Stimulated activated CD4-positive, alpha-beta T cell treated with anti-CD3 and anti-CD28 coated beads, TNF-alpha, amount 100 ng/mL, for 1 hour (primary cell): Measurements from ENCODE around the gene PPP2CA.
"Not testable (repeated sequence)": the region's sequence is repeated elsewhere in the genome, so short reads cannot be mapped to it uniquely, and the experiment has no call there.

Experiments
- DNase-seq, 3 donors: peaks; one replicate each; pipeline ENCODE4 v3.0.0-alpha.2; 2020; ENCODE audit warnings: low read depth in 3 of 3, low spot score in 1 of 3

Gene PPP2CA

DNA sequence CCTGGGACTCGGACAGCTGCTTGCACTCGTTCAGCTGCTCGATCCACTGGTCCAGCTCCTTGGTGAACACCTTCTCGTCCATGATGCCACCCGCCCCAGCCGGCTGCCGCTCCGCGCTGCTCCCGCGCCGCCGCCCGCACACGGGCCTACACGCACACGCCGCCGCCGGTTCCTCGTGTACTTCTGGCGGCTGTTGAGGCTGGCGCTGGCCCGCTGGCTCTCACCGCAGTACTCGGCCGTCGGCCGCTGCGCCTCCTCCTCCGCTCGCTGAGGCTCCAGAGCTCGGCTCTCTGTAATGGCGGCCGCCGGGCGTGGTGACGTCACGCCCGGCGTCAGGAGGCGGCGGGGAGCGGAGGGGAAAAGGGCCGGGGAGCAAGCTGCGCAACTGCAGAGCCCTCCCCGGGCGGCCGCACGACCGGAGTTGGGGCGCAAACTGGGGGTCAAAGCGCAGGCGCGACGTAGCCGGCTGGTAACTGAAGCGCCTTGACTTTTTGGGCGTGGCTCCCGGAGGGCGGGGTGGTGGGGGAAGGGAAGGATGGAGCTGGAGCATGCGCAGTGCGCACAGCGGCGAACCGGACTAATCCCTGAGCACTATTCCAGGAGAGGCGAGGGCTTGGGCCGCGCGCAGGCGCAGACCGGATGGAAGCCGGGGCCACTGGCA lies at the start of gene PPP2CA:
PPP2CA (minus strand) TSS at position 294 of the 661 bp plus-strand sequence; CDS start at position 82, 212 bp downstream.
- peak; percentile 98 to 99 (median 99) for DNase-seq

DNA sequence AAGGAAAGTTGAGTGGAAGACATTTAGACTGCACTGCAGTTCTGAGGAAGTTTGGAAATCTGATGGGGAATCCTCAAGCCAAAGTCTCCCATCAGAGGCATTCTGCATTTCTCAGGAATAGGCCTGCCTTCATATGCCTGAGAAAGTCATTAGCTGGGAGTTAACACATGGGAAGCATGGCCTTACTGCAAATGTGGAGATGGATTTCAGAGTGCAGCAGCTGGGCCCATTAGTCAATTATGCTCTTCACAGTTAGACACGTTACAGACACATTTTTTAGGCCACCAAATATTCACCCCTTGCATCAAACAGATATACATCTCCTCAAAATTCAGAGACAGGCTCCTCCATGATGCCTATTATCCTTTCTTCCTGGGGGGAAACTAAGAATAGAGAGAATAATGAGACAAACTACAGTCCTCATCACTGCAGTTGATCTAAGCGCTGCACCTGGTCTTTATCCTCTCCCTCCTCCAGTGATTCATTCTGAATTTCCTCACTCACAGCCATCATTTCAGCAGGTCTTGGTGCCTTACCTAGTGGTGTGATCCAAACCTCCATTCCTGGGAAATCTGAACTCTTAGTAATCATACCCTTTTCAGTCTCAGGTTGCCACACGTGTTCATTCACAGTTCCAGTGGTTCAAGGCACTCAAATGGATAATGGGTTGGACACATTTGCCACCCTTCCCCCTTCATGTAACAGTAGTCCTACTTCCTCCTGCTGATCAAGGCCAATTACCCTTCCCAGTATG lies 47.9 kb upstream of the PPP2CA start:
- DNase-seq = no peak

DNA sequence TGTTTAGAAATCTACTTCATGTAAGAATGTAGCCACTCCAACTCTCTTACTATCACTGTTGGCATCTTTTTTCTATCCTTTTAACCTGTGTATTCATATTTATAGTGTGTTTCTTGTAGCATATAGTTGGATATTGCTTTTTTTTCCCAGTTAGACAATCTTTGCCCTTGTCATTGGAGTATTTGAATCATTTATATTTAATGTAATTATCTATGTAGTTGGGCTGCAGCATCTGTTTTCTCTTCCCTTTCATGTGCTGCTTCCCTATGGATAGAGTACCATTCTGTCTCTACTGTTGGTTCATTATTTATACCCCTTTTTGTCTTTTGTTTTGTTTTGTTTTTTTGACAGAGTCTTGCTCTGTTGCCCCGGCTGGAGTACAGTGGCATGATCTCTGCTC lies 45.2 kb upstream of the PPP2CA start:
- no peak for DNase-seq

DNA sequence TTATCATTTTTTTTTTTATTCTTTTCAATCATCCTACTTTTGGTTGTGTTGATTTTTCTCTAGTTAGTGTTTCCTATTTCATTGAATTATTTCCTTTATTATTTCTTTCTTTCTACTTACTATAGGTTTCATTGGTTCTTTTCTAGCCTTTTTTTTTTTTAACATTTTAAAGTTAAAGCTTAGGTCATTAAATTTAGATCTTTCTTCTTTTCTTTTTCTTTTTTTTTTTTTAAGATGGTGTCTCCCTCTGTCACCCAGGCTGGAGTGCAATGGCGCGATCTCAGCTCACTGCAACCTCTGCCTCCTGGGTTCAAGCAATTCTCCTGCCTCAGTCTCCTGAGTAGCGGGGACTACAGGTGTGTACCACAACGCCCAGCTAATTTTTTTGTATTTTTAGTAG lies 43.0 kb upstream of the PPP2CA start:
- DNase-seq = no peak

DNA sequence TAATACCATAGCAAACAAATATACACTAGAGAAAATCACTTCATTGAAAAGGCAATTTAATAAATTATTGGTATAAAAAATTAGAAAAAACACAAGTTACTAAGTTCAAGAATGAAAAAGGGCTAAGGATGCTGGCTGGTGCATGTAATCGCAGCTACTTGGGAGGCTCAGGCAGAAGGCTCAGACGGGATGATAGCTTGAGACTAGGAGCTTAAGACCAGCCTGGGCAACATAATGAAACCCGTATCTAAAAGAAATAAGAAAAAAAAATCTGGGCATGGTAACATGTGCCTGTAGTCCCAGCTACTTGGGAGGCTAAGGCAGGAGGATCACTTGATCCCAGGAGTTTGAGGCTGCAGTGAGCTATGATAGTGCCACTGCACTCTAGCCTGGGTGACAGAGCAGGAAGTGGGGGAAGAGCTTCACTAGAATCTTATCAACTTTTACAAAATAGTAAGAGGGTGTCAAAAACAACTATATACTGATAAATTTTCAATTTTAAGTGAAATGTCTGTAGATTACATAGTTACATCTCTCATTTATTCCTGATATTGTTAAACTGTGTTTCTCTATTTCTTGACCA lies 42.2 kb upstream of the PPP2CA start:
- DNase-seq = no peak

DNA sequence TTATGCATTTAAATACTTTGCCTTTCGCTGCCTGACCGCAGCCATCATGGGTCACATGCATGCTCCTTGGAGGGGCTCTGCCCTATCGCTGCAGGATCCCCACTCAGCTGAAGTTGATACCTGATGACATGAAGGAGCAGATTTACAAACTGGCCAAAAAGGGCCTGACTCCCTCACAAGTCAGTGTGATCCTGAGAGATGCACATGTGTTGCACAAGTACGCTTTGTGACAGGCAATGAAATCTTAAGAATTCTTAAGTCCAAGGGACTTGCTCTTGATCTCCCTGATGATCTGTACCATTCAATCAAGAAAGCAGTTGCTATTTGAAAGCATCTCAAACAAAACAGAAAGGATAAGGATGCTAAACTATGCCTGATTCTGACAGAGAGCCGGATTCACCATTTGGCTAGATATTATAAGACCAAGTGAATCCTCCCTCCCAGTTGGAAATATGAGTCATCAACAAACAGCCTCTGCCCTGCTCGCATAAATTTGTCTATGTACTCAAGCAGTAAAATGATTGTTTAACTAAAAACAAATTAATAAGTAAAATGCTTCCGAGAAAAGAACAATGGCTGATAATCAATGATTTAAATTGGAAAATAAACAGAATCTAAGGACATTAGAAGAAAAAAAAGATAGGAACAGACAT lies 41.6 kb upstream of the PPP2CA start:
- no peak for DNase-seq

DNA sequence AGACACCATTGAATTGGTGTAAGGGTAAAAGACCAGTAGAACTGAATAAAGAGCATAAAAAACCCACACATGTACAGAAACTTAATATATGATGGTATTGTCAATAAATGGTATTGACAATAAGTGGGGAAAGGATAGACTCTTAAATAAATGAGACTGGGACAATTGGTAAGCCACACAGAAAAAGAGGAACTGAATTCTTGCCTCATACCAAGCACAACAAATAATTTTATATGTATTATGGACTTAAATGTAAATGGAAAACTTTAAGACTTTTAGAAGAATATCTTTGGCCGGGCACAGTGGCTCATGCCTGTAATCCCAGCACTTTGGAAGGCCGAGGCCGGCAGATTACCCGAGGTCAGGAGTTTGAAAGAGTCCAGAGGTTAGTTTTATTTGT lies 37.9 kb upstream of the PPP2CA start:
- DNase-seq = no peak

DNA sequence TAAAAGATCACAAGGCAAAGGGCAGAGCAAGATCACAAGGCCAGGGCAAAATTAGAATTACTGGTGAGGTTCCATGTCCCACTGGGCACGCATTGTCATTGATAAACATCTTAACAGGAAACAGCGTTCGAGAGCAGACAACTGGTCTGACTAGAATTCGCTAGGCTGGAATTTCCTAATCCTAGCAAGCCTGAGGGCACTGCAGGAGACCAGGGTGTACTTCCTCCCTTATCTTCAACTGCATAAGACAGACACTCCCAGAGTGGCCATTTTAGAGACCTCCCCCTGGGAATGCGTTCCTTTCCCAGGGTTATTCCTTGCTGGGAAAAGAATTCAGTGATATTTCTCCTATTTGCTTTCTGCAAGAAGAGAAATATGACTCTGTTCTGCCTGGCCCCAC lies 36.8 kb upstream of the PPP2CA start:
- not testable (repeated sequence) for DNase-seq

DNA sequence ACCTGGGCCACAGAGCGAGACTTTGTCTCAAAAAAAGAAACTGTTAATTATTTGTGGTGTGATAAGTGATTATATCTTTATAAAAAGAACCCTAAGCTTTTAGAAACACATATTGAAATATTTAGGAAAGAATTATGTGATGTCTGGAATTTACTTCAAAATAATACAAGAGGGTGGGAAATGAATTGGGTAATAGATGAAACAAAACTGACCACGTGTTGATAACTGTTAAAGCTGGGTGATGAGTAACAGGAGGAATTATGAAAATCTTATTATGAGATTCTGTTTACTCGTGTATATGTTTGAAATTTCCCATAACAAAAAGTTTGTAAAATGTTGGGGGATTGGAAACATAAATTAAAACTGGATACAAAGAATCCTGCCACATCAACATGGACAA lies 33.0 kb upstream of the PPP2CA start:
- no peak for DNase-seq

DNA sequence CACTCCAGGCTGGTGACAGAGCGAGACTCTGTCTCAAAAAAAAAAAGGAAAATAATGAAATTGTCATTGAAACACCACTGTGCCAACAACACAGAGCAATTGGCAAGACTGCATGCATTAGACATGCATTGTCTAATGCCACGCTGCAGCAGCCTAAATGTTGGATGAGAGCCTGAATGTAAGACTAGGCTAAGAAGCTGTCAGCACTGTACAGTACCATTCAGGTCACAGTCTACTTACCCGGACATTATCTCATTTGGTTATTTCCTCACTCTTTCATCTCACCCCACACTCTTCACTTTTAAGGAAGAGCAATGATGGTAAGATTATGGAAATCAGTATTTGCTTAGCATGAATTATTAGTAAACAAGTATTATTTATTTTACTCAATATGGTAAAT lies 31.3 kb upstream of the PPP2CA start:
- no peak for DNase-seq

DNA sequence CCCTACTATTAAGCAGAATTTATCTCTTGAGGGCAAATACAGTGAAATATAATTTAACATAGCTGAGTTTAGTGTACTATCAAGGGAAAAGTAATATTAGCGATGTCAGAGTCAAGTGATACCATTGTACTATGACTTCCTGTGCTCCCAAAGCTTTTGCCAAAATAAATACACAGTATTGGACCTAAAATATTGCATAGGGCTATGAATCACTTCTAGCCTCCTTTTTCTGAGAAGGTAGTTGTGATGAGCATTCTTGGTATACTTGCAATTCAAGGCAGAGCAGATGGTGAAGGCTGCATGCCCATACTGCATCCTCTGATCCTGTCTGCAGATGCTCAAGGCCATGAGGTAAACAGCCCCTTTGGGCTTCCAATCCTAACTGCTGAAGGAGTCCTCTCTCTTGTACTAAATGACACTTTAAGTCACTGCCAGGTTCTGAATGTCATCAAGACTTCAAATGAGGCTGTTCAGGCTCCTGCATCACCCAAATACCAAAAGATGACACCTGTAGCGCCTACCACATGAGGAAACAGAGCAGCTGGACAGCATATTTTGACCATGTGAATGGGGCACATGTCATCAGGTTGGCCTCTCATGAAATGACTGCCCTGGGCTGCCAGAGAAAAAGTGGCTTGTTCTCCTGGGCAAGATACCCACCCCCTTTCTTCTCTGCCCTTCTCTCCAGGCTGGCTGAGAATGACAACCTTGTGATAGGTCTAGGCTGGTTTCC lies 29.7 kb upstream of the PPP2CA start:
- DNase-seq = no peak

DNA sequence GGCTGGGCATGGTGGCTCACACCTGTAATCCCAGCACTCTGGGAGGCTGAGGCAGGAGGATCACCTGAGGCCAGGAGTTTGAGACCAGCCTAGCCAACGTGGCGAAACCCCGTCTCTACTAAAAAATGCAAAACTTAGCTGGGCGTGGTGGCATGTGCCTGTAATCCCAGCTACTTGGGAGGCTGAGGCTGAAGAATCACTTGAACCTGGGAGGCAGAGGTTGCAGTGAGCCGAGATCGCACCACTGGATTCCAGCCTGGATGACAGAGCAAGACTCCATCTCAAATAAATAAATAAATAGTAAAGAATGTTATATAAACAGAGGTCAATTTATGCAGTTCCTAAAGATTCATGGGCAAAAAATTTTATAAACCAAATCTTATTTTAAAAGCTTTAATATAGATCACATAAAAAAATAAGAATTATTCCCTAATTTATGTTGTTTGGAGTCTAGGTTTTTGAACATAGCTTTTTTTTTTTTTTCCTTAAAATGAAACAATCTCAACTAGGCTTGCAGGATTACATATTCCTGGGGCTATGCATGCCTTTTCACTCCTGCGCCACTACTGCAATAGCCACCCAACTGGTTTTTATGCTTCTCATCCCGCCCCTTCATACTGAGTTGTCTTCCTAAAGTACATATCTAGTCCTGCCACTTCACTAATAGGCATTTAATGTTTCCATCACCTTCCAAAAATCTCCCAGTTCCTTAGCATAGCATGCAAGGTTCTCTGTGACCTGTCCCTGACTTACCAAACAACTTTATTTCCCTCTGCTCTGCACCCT lies 27.7 kb upstream of the PPP2CA start:
- DNase-seq = not testable (repeated sequence)

DNA sequence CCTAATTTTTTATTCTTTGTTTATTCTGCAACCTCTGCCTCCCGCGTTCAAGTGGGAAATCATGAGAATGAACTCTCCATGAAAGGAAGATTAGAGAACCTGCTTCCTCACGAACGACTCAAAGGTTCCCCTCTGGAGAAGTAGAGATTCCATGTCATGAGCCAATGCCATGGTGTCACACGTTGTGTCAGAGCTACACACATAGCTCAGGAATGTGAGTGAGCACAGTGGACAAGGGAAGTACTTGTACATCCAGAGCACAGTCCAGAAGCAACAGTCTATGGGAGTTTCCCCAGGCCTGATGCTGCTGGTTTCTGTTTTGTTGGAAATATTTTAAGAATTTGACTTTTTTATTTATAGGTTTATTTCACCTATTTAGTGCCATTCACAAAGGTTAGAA lies 26.8 kb upstream of the PPP2CA start:
- DNase-seq = no peak

DNA sequence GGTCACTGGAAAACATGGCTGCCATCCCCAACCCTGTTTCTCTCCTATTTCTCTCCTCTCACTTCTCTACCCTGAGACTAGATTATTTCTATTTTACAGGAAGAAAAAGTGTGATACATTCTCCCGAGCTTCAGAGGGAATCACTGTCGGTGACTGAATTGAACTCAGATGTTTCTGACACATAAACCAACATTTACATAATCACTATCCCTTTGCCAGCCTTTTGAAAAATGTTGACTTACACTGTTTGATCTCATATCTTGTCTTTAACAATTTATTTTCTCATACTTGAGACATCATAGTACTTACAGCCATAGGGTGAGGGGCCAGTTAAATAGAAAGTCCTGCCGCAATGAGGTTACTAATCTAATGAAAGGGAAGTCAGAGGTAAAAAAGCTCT lies 25.1 kb upstream of the PPP2CA start:
- no peak for DNase-seq

DNA sequence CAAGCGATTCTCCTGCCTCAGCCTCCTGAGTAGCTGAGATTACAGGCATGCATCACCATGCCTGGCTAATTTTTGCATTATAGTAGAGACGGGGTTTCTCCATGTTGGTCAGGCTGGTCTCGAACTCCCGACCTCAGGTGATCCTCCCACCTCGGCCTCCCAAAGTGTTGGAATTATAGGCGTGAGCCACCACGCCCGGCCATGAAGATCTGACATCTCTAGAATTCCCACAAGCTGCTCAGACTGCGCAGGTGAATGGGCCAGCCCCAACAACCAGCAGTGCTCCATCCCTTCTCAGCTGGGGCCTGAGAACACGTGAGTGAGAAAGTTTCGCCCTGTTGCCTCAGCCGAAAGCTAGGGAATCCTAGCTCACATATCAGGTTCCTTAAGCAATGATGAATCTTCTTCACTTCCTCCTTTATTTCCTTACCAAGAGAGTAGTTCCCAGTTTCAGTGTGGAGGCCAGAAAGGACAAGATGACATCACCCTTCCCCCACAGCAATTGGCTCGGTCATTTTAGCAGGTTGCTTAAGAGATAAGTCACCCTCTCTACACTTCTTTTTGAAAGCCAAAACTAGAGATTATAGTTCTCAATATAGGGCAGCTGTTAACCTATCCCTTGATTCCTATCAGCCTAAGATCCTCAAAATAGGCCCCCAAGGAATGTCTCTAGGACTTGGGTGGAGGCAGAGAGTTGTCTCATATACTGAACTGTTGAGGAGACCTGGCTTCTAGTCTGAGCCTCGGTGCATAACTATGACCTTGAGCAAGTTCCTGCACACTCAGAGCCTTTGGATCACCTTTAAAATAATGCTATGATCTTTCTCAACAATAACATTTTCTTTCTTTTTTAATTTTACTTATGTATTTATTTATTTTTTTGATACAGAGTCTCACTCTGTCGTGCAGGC lies 23.9 kb upstream of the PPP2CA start:
- DNase-seq = no peak

DNA sequence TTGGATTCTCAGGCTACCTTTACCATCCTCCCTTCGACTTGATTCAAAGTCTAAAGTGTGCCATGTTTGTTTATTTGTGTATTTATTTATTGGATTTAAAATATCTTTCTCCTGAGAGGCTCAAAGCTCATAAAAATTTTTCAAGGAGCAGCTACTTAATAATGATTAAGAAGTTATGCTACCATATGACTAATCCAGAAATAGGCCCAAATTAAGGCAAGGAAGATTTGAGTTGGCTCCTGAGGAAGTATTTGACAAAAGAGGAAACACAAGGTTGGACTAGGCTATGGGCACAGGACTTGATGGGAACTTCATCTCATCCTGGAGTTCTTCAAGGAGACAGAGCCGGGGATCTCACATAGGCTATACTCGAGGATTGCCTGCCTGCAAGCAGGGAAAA lies 22.4 kb upstream of the PPP2CA start:
- no peak for DNase-seq

DNA sequence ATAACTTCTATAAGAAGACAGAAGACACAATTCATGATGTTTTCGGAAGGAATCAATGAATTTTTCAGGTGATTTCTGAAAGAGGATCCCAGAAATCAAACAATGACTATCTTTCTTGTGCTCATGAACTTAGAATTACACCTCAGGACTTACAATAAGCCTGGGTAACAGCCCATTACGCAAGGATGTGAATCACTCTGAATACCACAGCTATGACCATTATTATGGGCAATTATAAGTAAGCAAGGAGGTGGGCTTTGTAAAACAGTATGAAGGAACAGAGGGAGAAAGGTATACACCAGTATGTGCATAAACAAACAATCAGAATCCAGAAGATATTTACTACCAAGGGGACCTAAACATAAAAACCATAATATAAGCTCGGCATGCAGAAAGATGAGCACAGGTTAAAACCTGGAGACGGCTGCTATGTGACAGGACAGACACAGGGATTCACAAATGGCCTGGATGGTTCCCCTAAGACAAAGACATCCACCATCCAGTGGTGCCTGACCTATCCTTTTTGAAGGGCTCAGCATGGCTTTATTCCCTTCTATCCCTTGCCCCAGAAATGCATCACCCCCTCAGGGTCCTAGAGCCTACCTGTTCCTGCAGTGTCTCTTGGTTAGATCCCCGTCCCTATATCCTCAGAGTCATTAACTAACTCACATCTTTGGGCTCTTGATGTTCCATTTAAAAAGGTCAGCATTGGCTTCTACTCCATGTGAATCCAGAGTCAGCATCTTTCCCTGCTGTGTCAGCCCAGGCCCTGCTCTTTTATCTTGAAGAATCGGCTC lies 21.8 kb upstream of the PPP2CA start:
- DNase-seq = no peak

DNA sequence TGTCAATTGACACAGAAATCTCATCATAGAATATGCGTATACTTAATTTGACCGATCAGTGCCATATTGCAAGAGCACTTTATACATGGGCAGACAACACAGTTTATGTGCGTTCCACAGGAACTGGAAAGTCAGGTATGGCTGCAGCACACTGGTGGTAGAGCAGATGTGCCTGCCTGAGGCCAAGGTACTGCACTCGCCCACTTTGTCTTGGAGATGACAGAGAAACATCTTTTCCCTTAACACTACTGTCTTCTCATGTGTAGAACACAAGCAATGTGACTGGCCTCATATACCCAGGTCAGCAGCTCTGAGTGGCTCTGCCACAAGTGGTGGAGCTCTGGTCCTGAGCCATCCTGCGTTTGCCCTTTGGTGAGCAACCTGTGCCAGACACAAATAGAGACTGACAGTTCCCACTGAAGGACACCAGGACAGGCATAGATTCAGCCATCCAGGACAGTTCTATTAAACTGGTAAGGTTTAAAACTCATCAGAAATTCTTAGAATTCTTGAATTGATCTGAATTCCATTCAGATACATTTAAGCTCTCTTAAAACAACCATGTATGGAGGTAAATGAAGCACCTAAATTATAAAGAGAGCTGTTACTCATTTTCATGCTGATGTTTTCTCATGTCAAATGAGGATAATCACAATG lies 21.0 kb upstream of the PPP2CA start:
- no peak for DNase-seq
